Measurements from ENCODE around the gene RFXANK.

DNA sequence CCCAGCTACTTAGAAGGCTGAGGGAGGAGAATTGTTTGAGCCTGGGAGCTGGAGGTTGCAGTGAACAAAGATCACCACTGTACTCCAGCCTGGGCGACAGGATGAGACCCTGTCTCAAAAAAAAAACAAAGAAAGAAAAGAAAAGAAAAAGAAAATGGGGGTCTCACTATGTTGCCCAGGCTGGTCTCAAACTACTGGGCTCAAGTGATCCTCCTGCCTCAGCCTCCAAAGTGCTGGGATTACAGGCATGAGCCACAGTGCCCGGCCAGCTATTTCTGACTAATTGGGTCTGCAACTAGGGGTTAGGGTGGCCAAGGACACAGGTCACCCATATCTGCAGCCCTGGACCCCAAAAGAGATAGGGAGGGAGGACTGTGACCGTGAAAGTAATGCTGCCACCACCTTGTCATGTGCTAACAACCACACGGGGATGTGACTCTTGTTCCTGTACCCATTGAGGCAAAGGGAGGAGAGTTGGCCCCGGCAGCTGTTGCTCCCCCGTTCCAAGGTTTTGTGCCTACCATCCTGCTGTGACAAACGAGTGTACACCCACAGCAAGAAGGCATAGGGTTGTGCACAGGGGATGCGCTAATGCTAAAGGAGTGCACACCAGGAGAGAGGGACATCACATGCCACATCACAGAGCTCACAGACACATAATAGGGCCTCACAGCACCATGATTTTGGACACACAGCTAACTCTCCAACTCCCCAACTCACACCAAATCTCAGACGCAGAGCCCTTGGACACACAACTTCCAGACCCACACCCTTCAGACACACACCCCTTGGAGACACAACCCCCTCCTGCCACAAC, 22.6 kb upstream of the RFXANK start:
- TF ChIP-seq POLR2AphosphoS5 (IDR thresholded peaks at IDR 0.05): no peak
- TF ChIP-seq, protein P1, sequence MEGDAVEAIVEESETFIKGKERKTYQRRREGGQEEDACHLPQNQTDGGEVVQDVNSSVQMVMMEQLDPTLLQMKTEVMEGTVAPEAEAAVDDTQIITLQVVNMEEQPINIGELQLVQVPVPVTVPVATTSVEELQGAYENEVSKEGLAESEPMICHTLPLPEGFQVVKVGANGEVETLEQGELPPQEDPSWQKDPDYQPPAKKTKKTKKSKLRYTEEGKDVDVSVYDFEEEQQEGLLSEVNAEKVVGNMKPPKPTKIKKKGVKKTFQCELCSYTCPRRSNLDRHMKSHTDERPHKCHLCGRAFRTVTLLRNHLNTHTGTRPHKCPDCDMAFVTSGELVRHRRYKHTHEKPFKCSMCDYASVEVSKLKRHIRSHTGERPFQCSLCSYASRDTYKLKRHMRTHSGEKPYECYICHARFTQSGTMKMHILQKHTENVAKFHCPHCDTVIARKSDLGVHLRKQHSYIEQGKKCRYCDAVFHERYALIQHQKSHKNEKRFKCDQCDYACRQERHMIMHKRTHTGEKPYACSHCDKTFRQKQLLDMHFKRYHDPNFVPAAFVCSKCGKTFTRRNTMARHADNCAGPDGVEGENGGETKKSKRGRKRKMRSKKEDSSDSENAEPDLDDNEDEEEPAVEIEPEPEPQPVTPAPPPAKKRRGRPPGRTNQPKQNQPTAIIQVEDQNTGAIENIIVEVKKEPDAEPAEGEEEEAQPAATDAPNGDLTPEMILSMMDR (IDR thresholded peaks at IDR 0.05): no peak

Measured in sigmoid colon (tissue), 4 donors.